NCI-H2081 (cell line): ENCODE results near the gene SLC2A14.
A peak's percentile ranks its signal among the peaks of the same experiment; 100 is the strongest.
"Not testable (repeated sequence)": the region's sequence is repeated elsewhere in the genome, so short reads cannot be mapped to it uniquely, and the experiment has no call there.

Experiments used
- DNase-seq, 2 experiments: peaks; one replicate each; lab custom pipeline; 2025; lab: John Stamatoyannopoulos, UW

SLC2A14 gene

DNA sequence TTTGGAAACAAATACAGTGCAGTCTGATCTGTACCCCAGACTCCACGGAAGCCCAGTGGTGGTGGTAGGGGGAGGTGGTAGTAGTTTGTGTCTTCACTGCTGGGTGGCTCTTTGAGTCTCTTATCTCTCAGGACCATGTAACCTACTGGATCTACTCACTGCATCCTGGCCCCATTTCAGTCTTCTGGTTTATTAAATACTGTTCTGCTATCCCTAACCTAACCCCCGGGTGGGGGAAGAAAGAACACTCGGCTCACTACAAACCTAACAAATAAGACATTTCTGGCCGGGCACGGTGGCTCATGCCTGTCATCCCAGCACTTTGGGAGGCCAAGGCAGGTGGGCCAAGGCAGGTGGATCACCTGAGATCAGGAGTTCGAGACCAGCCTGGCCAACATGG is 39.5 kb downstream of the SLC2A14 start:
- DNase-seq, result not testable (repeated sequence)

DNA sequence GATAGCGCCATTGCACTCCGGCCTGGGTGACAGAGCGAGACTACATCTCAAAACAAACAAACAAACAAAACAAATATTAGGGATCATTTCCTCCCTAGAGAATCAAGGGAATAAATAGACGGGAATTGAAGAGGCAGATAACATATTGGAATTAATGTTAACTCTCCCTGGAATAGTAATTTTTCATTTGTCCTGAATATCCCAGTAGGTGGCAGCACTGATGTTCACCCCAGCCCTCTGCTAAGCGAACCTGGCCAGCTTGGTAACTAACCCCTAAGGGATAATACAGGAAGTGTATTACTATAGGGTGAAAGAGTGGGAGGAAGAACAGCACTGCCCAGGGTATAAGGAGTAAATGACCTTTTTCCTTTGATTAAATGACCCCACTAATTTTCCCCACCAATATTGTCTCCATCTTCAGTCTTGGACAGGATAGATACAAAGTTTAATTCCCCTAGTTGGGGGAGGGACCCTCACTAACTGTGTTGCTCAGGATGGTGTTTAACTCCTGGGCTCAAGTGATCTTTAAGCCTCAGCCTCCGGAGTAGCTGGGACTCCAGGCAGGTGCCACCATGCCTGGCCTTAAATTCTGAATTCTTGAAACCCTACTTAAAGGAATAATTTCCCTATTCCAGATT is 40.5 kb downstream of the SLC2A14 start:
- DNase-seq, result no peak

DNA sequence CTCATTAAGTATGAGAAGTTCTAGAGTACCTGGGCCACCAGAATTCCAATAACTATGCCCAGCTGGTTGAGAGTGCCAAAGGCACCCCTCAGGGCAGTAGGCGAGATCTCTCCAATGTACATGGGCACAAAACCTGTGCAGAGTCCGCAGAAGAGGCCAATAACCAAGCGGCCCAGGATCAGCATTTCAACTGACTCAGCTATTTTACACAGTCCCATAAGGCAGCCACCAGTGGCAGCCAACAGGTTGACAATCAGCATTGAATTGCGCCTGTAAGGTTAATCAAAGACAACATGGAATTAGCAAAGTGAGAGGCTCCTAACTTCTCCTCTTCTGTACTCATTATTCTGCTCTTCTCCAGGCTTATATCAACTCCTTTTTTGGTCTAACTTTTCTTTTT is 43.0 kb downstream of the SLC2A14 start:
- DNase-seq, result not testable (repeated sequence)

DNA sequence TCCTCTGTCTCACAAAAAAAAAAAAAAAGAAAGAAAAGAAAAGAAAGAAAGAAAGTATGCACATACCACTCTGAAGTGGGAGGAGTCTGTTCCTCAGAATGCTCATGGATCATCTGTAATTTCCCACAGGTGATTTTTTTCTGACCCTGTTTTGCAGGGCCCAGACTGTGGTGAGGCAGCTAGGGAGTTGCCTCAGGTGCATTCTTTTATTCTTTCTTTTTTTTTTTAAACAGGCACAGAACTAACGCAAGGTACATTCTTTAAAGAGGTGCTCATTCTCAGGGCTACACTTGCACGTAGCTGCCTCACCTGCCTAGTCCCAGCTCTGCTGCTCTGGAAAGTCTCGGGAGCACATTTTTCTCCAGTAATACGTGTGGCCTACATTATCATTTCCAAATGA is 47.0 kb downstream of the SLC2A14 start:
- DNase-seq, result not testable (repeated sequence)

DNA sequence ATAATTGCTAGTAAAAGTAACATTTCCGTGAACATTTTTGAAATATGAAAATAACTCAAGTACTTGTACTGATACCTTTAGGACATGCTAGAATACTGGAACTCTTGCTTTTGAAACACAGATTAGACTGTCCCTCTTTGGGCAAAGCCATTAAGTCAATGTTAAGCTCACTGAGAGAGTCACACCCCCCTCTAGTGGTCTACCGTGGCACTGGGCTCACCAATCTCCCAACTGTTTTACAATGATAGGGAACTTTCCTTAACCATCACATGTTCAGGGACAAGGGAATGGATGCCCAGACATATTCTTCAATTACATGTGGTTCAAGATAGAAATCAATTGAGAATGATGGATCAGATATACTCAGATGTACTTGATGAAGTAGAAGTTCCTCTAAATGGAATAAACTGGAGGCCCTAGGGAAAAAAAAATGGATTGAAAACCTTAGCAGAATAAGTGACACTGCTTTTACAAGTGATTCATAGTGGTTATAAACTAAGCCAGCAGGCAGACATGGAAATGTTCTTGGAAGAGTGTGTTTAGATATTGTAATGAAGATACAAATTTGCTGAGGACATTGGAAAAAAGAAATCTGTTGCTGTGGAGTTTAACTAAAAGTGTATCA is 65.7 kb downstream of the SLC2A14 start:
- peak; percentile 28 to 35 for DNase-seq

DNA sequence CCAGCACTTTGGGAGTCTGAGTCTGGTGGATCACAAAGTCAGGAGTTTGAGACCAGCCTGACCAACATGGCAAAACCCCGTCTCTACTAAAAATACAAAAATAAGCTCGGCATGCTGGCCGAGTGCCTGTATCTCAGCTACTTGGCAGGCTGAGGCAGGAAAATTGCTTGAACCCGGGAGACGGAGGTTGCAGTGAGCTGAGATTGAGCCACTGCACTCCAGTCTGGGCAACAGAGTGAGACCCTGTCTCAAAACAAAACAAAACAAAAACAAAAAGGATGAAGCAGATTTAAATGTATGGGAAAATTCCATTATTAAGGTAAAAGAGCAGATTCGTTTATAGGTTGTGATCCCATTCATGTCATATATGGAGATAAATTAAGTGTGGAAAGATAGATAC is 66.4 kb downstream of the SLC2A14 start:
- DNase-seq, result not testable (repeated sequence)

DNA sequence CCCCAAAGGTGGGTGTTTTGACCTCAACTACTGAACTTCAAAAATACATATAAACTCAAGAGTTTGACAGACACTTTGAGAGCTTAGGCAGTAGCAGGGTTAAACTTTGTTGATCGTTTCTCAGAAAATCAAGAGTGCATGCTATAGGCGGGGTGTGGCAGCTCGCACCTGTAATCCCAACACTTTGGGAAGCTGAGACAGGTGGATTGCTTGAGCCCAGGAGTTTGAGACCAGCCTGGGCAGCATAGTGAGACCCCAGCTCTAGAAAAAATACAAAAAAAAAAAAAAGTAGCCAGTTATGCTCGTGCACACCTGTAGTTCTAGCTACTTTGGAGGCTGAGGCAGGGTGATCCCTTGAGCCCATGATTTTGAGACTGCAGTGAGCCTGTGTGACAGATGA is 71.3 kb downstream of the SLC2A14 start:
- no peak for DNase-seq

DNA sequence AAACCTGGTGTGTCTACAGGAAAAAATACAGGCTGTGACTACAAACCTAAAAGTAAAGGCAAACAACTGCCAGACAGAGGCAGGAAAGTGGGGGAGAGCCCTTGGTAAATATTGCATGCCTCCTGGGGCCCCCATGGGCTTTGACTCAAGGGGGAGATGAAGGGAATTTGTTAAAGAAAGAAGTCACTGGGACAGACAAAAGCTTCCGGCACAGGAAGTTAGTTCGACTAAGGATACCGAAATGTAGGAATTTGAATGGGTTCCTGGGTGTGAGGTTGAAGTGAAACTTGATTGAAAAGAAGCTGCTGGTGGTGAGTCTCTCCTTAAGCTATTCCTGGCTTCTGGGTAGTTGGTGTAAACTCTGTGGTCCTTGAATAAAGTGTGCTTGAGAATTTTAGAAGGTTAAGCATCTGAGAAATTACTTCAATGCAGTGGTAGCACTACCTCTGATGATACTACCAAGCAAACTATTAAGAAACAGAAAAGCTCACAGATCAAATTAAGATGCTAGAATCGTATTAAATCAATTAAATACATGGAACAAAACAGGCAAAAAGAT is 73.9 kb downstream of the SLC2A14 start:
- not testable (repeated sequence) for DNase-seq

DNA sequence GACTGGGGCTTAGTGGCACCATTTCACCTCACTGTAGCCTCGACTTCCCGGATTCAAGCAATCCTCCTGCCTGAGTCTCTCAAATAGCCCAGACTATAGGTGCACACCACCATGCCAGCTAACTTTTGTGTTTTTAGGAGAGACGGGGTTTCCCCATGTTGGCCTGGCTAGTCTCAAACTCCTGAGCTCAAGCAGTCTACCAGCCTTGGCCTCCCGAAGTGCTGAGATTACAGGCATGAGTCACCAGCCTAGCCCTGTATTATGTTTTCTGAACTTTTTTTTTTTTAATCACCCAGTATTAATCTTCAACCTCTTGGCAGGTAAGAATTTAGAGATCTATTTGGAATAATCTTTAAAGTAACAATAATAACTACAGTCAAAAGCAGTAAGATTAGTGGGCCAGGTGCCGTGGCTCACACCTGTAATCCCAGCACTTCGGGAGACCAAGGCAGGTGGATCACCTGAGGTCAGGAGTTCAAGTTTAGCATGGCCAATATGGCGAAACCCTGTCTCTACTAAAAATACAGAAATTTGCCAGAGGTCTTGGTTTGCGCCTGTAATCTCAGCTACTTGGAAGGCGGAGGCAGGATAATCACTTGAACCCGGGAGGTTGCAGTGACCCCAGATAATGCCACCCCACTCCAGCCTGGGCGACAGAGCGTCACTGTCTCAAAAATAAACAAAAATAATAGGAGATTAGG is 74.9 kb downstream of the SLC2A14 start:
- DNase-seq, result no peak

DNA sequence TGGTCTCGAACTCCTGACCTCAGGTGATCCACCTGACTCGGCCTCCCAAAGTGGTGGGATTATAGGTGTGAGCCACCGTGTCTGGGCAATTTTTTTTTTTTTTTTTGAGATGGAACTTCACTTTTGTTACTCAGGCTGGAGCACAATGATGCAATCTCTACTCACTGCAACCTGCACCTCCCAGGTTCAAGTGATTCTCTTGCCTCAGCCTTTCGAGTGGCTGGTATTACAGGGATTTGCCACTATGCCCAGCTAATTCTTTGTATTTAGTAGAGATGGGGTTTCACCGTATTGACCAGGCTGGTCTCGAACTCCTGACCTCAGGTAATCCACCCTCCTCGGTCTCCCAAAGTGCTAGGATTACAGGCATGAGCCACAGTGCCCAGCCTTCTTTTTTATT is 75.4 kb downstream of the SLC2A14 start:
- not testable (repeated sequence) for DNase-seq

DNA sequence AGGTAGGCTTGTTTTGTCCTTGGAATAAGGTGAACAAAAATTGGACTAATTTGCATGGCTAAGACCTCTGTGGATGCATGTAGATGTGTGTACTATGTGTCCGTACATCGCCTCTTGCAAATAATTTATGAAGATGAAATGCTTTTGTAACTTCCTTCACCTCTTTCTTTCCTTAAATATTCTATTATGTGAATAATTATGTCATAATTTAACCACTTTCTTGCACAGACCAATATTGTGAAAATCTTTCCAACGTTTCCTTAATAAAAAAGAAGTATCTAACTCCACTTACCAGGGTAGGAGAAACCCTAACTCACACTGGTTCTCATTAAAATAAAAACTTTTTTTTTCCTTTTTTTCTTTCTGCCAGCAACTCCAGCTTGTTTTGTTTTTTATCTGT is 79.5 kb downstream of the SLC2A14 start:
- no peak for DNase-seq

DNA sequence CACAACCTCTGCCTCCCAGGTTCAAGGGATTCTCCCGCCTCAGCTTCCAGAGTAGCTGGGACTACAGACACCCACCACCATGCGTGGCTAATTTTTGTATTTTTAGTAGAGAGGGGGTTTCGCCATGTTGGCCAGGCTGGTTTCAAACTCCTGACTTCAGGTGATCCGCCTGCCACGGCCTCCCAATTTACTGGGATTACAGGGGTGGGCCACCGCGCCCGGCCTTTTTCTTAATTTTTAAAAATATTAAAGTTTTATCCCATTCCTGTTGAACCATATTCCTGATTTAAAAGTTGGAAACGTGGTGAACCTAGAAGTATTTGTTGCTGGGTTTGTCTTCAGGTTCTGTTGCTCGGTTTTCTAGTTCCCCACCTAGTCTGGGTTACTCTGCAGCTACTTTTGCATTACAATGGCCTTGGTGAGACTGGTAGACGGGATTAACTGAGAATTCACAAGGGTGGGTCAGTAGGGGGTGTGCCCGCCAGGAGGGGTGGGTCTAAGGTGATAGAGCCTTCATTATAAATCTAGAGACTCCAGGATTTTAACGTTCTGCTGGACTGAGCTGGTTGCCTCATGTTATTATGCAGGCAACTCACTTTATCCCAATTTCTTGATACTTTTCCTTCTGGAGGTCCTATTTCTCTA is 83.7 kb downstream of the SLC2A14 start, which contains the start of gene NANOG:
Gene NANOG (plus strand): TSS at position 519 of the 645 bp plus-strand sequence. CDS start 213 bp downstream, outside the sequence.
- not testable (repeated sequence) for DNase-seq

DNA sequence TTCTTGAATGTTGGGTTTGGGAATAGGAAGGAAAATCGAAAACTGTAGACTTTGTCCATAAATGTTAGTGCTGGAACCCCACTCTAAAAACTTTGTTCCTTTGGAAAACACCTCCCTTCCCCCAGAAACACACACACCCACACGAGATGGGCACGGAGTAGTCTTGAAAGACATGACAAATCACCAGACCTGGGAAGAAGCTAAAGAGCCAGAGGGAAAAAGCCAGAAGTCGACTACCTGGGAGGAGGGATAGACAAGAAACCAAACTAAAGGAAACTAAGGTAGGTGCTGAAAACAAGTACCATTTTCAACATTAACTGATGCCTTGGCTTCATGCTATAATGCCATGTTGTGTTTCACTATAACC is 84.4 kb downstream of the SLC2A14 start:
- no peak for DNase-seq

DNA sequence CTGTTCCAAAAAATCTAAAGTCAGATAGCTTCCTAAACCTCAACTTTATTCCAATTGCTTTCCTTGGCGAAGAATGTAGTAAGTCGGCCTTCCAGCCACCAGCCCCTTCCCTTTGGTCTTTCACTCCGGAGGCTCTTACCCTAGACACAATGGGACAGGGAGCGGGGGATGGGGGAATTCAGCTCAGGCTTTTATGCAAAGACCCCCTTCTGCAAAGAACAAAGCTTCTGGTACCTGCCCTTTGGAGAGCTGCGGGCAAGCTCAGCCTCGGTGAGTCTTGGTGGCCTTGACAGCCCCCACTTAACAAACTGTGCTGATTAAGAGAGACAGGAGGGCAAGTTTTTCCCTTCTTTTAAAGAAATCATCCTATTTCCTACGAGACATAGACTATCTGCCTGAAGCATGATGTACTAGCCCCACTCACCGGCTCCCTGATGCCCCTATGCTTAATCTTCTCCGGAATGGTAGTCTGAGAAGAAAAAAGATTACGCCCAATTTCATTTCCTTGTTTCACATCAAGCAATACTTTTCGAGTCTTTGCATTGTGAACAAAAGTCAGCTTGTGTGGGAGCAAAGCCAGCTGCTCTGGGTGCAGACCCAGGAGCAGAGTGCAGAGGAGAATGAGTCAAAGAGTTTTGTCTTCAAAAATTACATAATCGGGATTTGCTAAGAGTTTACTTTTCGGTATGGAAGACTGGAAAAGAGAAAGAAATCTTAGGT is 85.0 kb downstream of the SLC2A14 start:
- DNase-seq, result no peak

DNA sequence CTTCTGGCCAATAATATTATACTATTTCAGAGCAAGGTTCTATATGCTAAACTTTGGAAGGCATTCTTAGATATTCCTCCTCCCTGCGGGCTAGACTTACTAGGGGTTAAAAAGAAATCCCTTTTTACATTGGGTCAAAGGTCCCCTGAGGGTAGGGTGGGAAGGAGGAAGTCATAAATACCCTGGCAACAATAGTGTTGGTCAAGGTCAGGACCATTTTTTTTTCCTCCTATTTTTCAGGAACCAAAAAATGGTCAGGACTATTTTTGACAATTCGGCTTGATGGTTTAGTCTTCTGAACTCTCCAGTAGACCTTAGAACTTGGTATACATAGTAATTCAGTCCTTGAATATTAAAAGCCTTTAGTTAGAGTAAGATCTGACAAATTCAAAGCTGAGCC is 88.0 kb downstream of the SLC2A14 start:
- DNase-seq, result no peak

DNA sequence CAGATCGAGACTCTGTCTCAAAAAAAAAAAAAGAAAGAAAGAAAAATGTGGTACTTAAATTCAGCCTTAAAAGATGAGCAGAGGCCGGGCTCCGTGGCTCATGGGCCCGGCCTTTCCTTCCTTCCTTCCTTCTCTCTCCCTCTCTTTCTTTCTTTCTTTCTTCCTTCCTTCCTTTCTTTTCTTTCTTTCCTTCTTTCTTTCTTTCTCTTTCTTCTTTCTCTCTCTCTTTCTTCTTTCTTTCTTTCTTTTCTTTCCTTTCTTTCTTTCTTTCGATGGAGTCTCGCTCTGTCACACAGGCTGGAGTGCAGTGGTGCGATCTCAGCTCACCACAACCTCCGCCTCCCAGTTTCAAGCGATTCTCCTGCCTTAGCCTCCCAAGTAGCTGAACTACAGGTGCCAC is 89.3 kb downstream of the SLC2A14 start:
- DNase-seq, result not testable (repeated sequence)

DNA sequence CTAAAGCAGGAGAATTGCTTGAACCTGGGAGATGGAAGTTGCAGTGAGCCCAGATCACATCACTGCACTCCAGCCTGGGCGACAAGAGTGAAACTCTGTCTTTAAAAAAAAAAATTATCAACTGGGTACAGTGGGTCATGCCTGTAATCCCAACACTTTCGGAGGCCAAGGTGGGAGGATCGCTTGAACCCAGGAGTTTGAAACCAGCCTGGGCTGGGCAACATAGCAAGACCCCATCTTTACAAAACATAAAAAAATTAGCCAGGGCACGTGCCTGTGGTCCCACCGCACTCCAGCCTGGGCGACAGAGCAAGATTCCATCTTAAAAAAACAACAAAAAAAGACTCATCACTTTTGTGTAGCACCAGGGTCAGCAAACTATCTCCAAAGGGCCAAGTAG is 90.7 kb downstream of the SLC2A14 start:
- DNase-seq, result no peak

DNA sequence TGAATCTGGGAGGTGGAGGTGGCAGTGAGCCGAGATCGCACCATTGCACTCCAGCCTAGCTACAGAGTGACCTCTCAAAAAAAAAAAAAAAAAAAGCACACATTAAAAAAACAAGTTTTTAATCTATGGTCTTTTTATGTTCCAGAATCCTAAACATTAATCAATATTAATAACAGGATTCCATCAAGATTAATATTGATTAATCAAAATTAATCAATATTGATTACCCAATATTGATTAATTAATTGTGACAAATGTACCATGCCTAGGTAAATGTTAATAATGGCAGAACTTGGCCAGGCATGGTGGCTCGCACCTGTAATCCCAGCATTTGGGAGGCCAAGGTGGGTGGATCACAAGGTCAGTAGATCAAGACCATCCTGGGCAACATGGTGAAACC is 91.4 kb downstream of the SLC2A14 start:
- DNase-seq, result no peak

DNA sequence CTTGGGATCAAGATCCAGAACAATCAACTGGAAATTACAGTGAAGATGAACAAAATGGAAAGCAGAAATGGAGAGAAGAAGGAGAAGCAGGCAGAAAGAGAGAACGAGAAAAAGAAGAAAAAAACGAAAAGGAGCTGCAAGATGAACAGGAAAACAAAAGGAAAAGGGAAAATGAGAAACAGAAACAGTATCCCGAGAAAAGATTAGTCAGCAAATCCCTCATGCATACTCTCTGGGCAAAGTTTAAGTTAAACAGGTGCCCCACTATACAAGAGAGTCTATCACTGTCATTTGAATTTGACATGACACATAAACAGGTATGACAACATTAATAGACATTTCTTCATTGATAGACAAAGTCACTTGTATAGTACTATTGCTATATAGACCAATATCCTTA is 102.7 kb downstream of the SLC2A14 start:
- no peak for DNase-seq
